Bone marrow (tissue), 2 donors: ENCODE results near the gene ARFGEF2.

Experiments used
- DNase-seq, 2 donors: peaks; one replicate each; lab custom pipeline; 2025; lab: John Stamatoyannopoulos, UW

Gene ARFGEF2

DNA sequence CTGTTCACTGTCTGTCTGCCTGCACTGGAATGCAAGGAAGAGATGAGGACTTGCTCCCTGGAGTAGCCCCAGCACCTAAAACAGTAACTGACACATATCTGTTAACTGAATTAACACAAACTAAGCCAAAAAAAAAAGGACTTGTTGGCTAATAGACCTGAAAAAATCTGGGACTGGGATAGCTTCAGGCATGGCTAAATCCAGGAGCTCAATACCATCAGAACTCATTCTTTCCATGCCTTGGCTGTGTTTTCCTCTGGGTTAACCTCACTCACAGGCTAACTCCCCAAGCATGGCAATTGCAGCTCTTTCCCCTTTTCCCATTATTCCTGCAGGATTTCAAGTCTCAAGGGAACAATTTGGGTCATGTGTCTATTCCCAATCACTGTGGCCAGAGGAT, 21.6 kb upstream of the ARFGEF2 start:
- no peak for DNase-seq

GRCh38 chr20:48901326-48901725, 20.2 kb upstream of the ARFGEF2 start:
- DNase-seq: no peak

GRCh38 chr20:48903705-48904104, 17.8 kb upstream of the ARFGEF2 start:
- DNase-seq: no peak

DNA sequence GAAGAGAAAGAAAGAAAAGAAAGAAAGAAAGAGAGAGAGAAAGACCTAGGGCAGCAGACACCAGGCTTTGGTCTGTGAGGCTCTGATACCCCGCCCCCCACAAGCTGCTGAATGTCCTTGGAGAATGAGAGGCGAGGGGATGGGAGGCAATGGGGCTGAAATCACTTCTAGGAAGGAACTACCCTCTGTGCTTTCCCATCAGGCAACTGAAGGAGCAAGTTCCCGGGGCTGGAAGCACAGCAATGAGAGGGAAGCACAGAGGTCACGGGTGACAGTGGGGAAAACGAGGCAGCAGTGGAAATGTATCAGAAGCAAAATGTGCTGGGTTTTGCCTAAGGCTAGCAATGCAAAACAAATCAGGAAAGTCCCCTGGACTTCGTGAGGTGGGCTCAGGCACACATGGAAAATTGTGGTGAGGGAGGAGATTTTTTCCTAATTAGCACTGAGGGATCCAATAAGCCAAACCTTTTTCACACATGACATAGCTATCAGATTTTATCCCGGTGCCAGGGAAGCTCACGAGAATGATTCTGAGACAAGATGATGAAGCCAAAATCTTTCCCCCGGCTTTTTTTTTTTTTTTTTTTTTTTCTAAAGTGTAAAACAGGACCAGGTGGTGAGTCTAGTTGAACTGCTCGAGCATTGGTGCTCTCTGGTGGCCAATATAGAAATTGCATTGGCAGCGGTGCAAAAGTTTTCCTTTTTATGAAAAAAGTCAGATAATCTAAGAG, 16.8 kb upstream of the ARFGEF2 start:
- no peak for DNase-seq

DNA sequence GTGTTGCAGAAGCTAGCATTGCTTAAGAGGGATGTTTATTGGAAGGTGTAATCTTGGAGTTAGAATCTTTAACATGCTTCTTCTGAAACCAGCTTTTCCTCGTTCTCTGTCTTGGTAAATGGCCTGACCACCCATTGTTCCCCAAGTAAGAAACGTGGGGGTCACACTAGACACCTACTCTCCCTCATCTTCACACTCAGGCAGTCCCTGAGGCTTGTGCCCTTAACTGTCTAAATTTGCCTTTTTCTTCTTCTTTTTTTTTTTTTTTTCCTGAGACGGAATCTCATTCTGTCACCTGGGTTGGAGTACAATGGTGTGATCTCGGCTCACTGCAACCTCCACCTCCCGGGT, 16.2 kb upstream of the ARFGEF2 start:
- DNase-seq: no peak

- DNase-seq: no peak
These were observed 15.2 kb upstream of the ARFGEF2 start for GRCh38 chr20:48906221-48906877.

DNA sequence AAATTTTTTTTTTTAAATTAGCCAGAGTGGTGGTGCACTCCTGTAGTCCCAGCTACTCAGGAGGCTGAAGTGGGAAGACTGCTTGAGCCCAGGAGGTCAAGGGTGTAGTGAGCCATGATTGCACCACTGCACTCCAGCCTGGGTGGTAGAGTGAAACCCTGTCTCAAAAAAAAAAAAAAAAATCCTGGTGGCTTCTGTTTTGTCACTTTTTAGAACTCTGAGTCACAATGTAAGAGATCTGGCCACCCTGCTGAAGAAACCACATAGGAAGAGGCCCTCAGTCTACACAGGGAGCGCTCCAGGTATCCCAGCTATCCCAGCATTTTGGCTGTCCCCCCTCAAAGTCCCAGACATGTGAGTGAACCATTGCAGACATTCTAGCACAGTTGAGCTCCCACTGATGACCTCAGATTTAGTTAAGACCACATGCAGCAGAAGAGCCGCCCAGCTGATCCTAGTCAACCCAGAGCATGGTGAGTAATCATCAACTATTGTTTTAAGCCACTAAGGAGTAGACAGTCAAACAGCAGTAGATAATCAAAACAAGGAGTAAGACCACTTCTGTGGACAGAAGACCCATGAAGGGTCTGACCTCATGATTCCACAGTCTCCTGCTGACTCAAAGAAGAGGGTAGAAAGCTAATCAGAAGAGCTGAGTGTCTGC, 12.7 kb upstream of the ARFGEF2 start:
- DNase-seq: peak in 1 of 2 donors; percentile 14

- DNase-seq: no peak
These were observed 11.6 kb upstream of the ARFGEF2 start for GRCh38 chr20:48909910-48910309.

- no peak for DNase-seq
These were observed 11.1 kb upstream of the ARFGEF2 start for GRCh38 chr20:48910347-48910781.

- DNase-seq: no peak
These were observed 9.4 kb upstream of the ARFGEF2 start for GRCh38 chr20:48912065-48912464.

- DNase-seq: no peak
These were observed 4.8 kb upstream of the ARFGEF2 start for GRCh38 chr20:48916699-48917098.

GRCh38 chr20:48919336-48919881, 2.1 kb upstream of the ARFGEF2 start:
- DNase-seq: no peak

- peak in 1 of 2 donors; percentile 8 for DNase-seq
These were observed 1.5 kb upstream of the ARFGEF2 start for GRCh38 chr20:48919882-48920526.

DNA sequence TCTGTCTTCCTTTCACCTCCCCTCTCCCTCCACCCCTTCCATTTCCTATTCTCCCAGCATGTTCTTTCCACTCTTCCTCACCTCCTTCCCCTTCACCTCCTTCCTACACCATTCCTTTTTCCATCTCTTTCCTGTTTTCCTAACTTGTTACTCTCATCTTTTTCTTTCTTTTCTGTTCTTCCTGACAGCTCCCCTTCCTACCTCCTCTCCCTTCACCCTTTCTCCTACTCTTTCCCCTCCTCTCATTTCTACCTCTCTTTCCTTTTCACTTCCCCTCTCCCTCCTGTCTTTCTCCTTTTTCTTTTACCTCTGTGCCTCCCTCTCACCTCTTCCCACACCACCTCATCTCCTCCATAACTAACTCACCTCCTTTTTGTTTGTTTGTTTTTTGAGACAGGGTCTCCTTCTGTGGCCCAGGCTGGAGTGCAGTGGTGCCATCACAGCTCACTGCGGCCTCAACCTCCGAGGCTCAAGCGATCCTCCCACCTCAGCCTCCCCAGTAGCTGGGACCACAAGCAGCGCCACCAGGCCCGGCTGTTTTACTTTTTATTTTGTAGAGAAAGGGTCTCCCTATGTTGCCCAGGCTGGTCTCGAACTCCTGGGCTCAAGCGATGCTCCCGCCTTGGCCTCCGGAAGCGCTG, 864 bp upstream of the ARFGEF2 start:
- no peak for DNase-seq

DNA sequence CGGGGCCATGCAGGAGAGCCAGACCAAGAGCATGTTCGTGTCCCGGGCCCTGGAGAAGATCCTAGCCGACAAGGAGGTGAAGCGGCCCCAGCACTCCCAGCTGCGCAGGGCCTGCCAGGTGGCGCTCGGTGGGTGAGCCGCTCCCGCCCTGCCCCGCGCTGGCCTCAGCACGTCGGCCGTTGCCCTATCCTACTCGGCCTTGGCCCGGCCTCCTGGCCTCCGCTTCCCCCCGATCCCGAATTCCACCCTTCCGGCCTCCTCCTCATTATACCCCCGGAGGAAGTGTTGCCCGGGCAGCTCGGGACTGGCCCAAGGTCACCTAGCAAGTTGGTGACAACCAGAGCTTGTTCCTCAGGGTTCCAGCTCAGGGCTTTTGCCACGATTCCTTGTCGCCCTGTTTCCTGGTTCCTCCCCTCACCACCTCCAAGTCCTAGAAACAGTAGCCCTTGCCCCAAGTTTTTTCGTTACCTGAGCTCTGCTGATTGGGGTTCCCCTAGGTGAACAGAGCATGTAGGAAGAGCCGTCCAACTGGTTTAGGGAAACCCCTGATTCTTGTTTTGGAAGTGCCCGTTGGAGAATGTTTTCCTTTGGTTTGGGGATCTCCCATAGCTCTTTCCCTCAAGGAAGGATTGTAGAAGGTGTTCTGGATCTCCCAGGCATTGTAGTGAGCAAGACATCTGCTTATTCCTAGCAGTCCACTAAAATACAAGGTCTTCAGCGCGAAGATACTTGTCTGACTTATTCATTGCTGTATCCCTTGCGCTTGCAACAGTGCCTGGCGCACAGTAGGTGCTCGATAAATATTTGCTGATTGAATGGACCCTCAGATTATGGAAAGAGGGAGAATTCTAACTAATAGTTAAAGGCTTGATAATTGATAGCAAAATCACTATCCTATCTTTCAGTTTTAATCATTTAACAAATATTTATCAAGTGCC, 641 bp downstream of the ARFGEF2 start:
- DNase-seq: peak in 1 of 2 donors; percentile 80

DNA sequence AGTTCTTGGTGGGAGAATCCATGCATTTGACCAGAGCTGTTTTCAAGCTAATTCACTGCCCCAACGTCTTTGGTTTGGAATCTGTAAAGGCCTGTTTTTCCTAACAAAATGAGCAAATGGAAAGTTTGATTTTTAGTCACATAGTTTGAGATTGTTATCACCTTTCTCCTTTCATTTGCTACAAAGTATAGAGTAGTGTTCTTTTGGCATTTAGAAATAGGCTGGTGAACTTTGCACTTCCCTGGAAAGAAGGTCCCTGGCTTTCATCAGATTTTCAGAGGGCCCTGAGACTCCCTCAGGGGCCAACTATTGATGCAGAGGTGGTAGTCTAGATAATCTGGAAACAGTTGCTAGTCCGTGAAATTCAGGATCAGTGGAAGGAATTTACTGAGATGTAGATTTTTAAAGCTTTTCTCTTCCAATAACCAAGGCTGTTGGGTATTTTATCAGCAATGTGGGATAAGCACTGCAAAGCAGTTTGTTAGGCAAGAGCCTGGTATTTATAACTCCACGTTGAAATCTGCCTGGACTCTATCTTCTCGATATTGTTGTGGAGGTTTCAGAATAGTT, 1.7 kb downstream of the ARFGEF2 start:
- DNase-seq: no peak

GRCh38 chr20:48924756-48925109, 3.2 kb downstream of the ARFGEF2 start:
- no peak for DNase-seq

- DNase-seq: no peak
These were observed 4.8 kb downstream of the ARFGEF2 start for GRCh38 chr20:48926267-48926666.

DNA sequence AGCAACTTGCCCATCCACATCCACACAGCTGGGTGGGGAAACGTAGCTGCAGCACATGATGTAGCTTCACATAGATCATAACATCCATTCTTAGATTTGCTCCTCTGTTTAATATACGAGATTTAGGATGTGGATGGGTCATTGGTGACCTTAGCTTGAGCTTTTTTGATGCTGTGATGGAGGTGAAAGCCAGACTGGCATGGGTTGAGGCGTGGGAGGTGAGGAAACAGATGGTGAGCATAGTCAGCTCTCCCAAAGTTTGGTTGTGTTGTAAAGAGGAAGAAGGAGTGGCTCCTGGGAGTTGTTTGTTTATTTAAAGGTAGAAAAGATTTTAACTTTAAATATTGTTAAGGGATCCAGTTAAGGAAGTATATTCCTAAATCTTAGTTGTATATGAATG, 5.3 kb downstream of the ARFGEF2 start:
- no peak for DNase-seq
